Colon (tissue), 2 donors: ENCODE measurements around the gene CYP20A1.
"Not testable (repeated sequence)": the region's sequence is repeated elsewhere in the genome, so short reads cannot be mapped to it uniquely, and the experiment has no call there.

Experiments used
- FAIRE-seq: peaks from 2 replicates; lab custom pipeline; 2012; peaks lifted over from hg19 to GRCh38; lab: Jason Lieb, UNC
- donor health status: control.
- donor health status: control.

CYP20A1 gene

GRCh38 chr2:203280428-203281064 lies 41.7 kb downstream of the CYP20A1 start:
- no peak for FAIRE-seq

DNA sequence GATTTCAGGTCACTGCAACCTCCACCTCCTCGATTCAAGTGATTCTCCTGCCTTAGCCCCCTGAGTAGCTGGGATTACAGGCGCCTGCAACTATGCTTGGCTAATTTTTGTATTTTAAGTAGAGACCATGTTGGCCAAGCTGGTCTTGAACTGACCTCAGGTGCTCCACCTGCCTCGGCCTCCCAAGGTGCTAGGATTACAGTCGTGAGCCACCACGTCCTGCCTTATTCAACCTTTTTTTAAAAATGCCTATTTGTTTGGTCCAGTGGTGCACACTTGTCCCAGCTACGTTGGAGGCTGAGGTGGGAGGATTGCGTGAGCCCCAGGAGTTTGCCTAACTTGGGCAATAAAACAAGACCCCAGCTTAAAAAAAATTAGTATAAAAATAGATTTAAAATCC lies 43.3 kb downstream of the CYP20A1 start:
- no peak for FAIRE-seq

DNA sequence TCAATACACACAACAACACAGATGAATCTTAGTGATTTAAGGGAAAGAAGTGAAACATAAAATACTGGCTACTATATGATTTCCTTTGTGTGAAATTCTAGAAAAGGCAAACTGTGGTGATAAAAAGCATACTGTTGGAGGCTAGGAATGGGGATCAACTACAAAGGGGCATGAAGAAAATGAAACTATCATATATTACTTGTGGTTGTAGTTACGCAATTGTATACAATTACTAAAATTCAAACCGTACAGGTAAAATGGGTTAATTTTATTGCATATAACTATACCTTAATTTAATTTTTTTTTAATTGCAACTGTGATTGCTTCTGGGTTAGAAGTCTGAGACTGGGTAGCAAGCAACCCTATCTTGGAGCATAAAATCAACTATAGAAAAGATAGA lies 47.7 kb downstream of the CYP20A1 start:
- no peak for FAIRE-seq

- no peak for FAIRE-seq
Measured at GRCh38 chr2:203301667-203302066, 62.8 kb downstream of the CYP20A1 start.

DNA sequence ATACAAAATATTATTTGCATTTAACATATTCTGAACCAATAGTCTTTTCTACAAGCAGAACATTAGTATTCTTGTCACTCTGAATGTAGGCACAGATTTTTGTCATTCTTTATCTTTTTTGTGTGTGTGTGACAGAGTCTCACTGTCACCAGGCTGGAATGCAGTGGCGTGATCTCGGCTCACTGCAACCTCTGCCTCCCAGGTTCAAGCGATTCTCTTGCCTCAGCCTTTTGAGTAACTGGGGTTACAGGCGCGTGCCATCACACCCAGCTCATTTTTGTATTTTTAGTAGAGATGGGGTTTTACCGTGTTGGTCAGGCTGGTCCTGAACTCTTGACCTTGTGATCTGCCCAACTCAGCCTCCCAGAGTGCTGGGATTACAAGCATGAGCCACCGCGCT lies 63.8 kb downstream of the CYP20A1 start:
- FAIRE-seq, result not testable (repeated sequence)

- FAIRE-seq, result no peak
Measured at GRCh38 chr2:203310688-203311436, 72.0 kb downstream of the CYP20A1 start.

GRCh38 chr2:203326356-203326755 lies 87.5 kb downstream of the CYP20A1 start:
- no peak for FAIRE-seq

- no peak for FAIRE-seq
Measured at GRCh38 chr2:203327582-203327900, 88.7 kb downstream of the CYP20A1 start.

- FAIRE-seq, result no peak
Measured at GRCh38 chr2:203327901-203328759, 89.3 kb downstream of the CYP20A1 start, which contains the start of gene ABI2. ABI2 (plus strand) TSS chr2:203328394; CDS start chr2:203328515, 121 bp downstream.

- FAIRE-seq, result no peak
Measured at GRCh38 chr2:203328760-203329540, 90.1 kb downstream of the CYP20A1 start.

DNA sequence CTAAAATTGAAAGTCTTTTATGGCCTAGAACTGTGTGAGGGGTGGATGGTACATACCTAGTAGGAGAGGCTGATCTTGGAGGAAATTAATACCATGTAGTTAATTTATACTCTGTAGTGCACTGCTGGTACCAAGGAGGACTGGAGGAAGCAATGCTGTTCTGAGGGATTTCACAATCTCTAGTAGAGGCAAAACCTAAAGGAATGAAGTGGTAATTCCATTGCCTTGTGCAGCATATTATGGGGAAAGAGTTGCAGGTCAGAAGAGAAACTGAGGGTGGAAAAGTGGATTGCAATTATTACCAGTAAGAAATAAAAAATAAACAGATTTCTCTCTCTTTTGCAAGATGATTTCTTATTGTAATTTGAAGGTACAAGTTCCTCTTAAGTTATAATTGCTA lies 91.6 kb downstream of the CYP20A1 start:
- FAIRE-seq, result no peak

GRCh38 chr2:203338322-203338721 lies 99.5 kb downstream of the CYP20A1 start:
- FAIRE-seq, result no peak

DNA sequence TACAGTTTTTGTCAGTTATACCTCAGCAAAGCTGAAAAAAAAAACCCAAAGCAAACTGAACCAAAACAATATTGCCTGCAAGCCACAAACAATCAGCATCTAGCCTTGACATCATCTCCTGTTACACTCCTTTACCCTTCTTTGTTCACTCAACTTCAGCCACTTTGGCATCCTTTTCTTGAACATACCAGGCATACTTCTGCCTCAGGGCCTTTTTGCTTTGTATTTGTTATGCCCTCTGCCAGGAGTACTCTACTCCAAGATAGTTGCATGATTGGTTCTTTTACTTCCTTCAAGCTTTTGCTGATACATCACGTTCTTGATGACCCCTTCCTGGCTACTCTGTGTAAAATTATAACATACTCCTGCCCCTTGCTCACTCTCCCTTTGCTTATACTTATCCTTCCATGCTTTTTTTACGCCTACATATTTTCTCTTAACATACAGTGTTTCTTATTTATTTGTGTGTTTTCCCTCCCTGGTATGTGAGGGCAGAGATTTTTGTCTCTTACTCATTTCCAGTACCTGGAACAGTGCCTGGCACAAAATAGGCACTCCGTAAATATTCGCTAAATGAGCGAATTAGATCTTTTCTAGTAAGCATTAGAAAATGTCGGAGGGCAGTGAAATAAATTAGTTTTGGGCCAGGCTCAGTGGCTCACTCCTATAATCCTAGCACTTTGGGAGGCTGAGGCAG lies 102.1 kb downstream of the CYP20A1 start:
- no peak for FAIRE-seq

- FAIRE-seq, result no peak
Measured at GRCh38 chr2:203341741-203342310, 103.0 kb downstream of the CYP20A1 start.

DNA sequence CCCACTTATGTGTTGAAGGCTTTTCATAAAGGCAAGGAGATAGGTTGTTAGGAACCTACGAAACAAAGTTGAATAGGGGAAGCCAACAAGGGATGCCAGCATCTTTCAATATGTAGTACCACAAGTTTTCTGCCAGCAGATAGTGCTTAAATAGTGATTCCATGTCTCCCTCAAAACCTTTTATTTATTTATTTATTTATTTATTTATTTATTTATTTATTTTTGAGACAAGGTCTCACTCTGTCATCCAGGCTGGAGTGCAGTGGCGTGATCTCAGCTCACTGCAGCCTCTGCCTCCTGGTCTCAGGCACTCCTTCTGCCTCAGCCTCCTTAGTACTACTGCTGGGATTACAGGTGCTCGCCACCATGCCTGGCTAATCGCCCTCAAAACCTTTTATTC lies 103.6 kb downstream of the CYP20A1 start:
- not testable (repeated sequence) for FAIRE-seq

GRCh38 chr2:203344667-203345066 lies 105.8 kb downstream of the CYP20A1 start:
- FAIRE-seq, result no peak

- no peak for FAIRE-seq
Measured at GRCh38 chr2:203346612-203347011, 107.8 kb downstream of the CYP20A1 start.

DNA sequence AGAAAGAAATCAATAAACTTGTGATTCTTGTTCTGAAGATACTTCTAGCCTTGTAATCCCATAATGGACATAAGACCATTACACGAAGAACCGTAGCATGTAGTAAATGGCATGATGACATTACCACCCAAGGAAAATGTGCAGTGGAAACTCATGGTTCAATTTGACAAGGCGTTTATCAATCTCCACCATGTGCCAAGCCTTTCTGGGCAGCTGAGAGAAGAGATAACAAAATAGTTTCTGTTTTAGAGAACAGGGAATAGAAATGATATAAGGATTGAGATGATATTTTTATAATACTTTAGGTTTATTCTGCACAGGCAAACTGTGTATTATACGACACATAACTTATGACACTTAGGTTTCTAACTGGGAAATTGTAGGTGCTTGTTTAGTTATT lies 108.6 kb downstream of the CYP20A1 start:
- no peak for FAIRE-seq

GRCh38 chr2:203352604-203353255 lies 113.9 kb downstream of the CYP20A1 start:
- FAIRE-seq, result no peak

- FAIRE-seq, result no peak
Measured at GRCh38 chr2:203354966-203355365, 116.1 kb downstream of the CYP20A1 start.
